ENCODE data around the gene CFAP20DC. TPM values are rescaled to one million over a fixed set of nuclear protein-coding genes. Genes with fewer than 3 reads are reported as not detected.

Gene CFAP20DC
- total and polyA plus RNA-seq, 2 of the 8 experiments (the other 6 are each of a cell fraction or from before 2014, with no cell fraction given), result 2.2 to 2.8 TPM

GRCh38 chr3:58979840-58980239 is 70.0 kb downstream of the CFAP20DC start (continued):
- TF ChIP-seq KDM5A (IDR thresholded peaks at IDR 0.05; ENCODE audit: low read length), result no peak
- TF ChIP-seq EP300 (IDR thresholded peaks at IDR 0.05; ENCODE audit: borderline replicate concordance in 1 of 2, low read depth in 2 of 2, low read length in 2 of 2), result no peak
- TF ChIP-seq NRF1 (IDR thresholded peaks at IDR 0.05; ENCODE audit: low read depth, low read length), result no peak
- TF ChIP-seq, protein P1, sequence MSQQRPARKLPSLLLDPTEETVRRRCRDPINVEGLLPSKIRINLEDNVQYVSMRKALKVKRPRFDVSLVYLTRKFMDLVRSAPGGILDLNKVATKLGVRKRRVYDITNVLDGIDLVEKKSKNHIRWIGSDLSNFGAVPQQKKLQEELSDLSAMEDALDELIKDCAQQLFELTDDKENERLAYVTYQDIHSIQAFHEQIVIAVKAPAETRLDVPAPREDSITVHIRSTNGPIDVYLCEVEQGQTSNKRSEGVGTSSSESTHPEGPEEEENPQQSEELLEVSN (IDR thresholded peaks at IDR 0.05), result no peak
- TF ChIP-seq CHD2 (IDR thresholded peaks at IDR 0.05; ENCODE audit: low read length), result no peak
- TF ChIP-seq KDM4A (IDR thresholded peaks at IDR 0.05; ENCODE audit: low read depth, low read length, severe bottlenecking), result no peak
- no peak for TF ChIP-seq BACH1 (IDR thresholded peaks at IDR 0.05; ENCODE audit: low read length)
- TF ChIP-seq SAP30 (IDR thresholded peaks at IDR 0.05; ENCODE audit: insufficient read depth, insufficient replicate concordance, low read length), result no peak

Data from H1 (cell line).